Parathyroid adenoma (tissue), 2 donors: ENCODE data around the gene L3MBTL2.

Source experiments
- H2AFZ ChIP-seq: fragments of 300-600 bp; sonication (generic); one replicate; pipeline ENCODE4 v1.7.0; 2017; ENCODE audit warnings: antibody characterized with exemption, mild to moderate bottlenecking
- H3K27ac ChIP-seq: fragments of 300-600 bp; sonication (generic); one replicate; pipeline ENCODE4 v1.7.0; 2017
- H3K27me3 ChIP-seq: fragments of 300-600 bp; sonication (generic); one replicate; pipeline ENCODE4 v1.7.0; 2017; ENCODE audit warnings: low read length; ENCODE audit not compliant: control insufficient read depth, insufficient read depth
- H3K36me3 ChIP-seq: fragments of 300-600 bp; sonication (generic); one replicate; pipeline ENCODE4 v1.7.0; 2017; ENCODE audit warnings: low read length; ENCODE audit not compliant: control insufficient read depth, insufficient read depth
- H3K4me1 ChIP-seq: fragments of 300-600 bp; sonication (generic); one replicate; pipeline ENCODE4 v1.7.0; 2017; ENCODE audit warnings: control low read depth
- H3K4me2 ChIP-seq: fragments of 300-600 bp; sonication (generic); one replicate; pipeline ENCODE4 v1.7.0; 2017; ENCODE audit warnings: low read length
- H3K4me3 ChIP-seq: fragments of 300-600 bp; sonication (generic); one replicate; pipeline ENCODE4 v1.7.0; 2017; ENCODE audit warnings: low read depth, low read length
- H3K79me2 ChIP-seq: fragments of 300-600 bp; sonication (generic); one replicate; pipeline ENCODE4 v1.7.0; 2017; ENCODE audit warnings: control low read depth
- H3K9ac ChIP-seq: fragments of 300-600 bp; sonication (generic); one replicate; pipeline ENCODE4 v1.7.0; 2017; ENCODE audit warnings: mild to moderate bottlenecking
- H3K9me3 ChIP-seq: fragments of 300-600 bp; sonication (generic); one replicate; pipeline ENCODE4 v1.7.0; 2017; ENCODE audit warnings: low read length; ENCODE audit not compliant: control insufficient read depth
- CTCF ChIP-seq: fragments of 300-600 bp; sonication (generic); IDR thresholded peaks from one replicate; pipeline ENCODE4 v1.7.0; 2017; ENCODE audit warnings: antibody characterized with exemption, mild to moderate bottlenecking
- donor health status: primary hyperparathyroidism.

Gene L3MBTL2

GRCh38 chr22:41180926-41181325 lies 24.2 kb upstream of the L3MBTL2 start:
- no peak overlapping the region for H3K4me3 ChIP-seq
- no peak overlapping the region for H3K27ac ChIP-seq
- TF ChIP-seq CTCF = no peak

GRCh38 chr22:41181349-41182241 lies 23.5 kb upstream of the L3MBTL2 start:
- Histone ChIP-seq H2AFZ (no peak overlapping the region), H3K79me2 (no peaks in the 10 kb centered on the region), H3K9me3 (no peaks in the 10 kb centered on the region), H3K36me3 (no peaks in the 10 kb centered on the region), H3K9ac (no peak overlapping the region), H3K4me2 (no peak overlapping the region), H3K27ac (no peak overlapping the region), H3K4me1 (no peaks in the 10 kb centered on the region), H3K4me3 (no peak overlapping the region), H3K27me3 (no peaks in the 10 kb centered on the region)
- TF ChIP-seq CTCF = no peak

More at GRCh38 chr22:41180926-41181325, 24.2 kb upstream of the L3MBTL2 start:
- H3K9ac ChIP-seq = no peak overlapping the region
- H3K36me3 ChIP-seq = no peaks in the 10 kb centered on the region
- H3K4me1 ChIP-seq = no peaks in the 10 kb centered on the region
- no peaks in the 10 kb centered on the region for H3K27me3 ChIP-seq
- no peak overlapping the region for H3K4me2 ChIP-seq
- no peaks in the 10 kb centered on the region for H3K9me3 ChIP-seq
- no peaks in the 10 kb centered on the region for H3K79me2 ChIP-seq
- no peak overlapping the region for H2AFZ ChIP-seq

- Histone ChIP-seq H3K27me3 (no peaks in the 10 kb centered on the region), H2AFZ (no peak overlapping the region), H3K27ac (no peak overlapping the region), H3K9me3 (no peaks in the 10 kb centered on the region), H3K36me3 (no peaks in the 10 kb centered on the region), H3K9ac (no peak overlapping the region), H3K4me3 (no peak overlapping the region), H3K4me2 (no peak overlapping the region), H3K79me2 (no peaks in the 10 kb centered on the region), H3K4me1 (no peaks in the 10 kb centered on the region)
- no peak for TF ChIP-seq CTCF
Measured at GRCh38 chr22:41184679-41185078, 20.4 kb upstream of the L3MBTL2 start.

GRCh38 chr22:41191467-41191866 lies 13.6 kb upstream of the L3MBTL2 start:
- no peak for TF ChIP-seq CTCF
- Histone ChIP-seq H3K27me3 (no peaks in the 10 kb centered on the region), H3K4me1 (no peaks in the 10 kb centered on the region), H3K27ac (no peak overlapping the region), H3K4me3 (no peak overlapping the region), H2AFZ (no peak overlapping the region), H3K9ac (no peak overlapping the region), H3K36me3 (no peaks in the 10 kb centered on the region), H3K79me2 (no peaks in the 10 kb centered on the region), H3K9me3 (no peaks in the 10 kb centered on the region), H3K4me2 (no peak overlapping the region)

- Histone ChIP-seq H3K9me3 (no peaks in the 10 kb centered on the region), H3K4me2 (no peak overlapping the region), H3K4me1 (no peaks in the 10 kb centered on the region), H3K27me3 (no peaks in the 10 kb centered on the region), H3K9ac (no peak overlapping the region), H3K4me3 (no peak overlapping the region), H3K79me2 (no peaks in the 10 kb centered on the region), H2AFZ (no peak overlapping the region), H3K36me3 (no peaks in the 10 kb centered on the region), H3K27ac (no peak overlapping the region)
- no peak for TF ChIP-seq CTCF
Measured at GRCh38 chr22:41193829-41194228, 11.3 kb upstream of the L3MBTL2 start.
